B cell (primary cell): ENCODE measurements around the gene CPT1A. TPM values are rescaled to one million over a fixed set of nuclear protein-coding genes. Genes with fewer than 3 reads are reported as not detected.

ENCODE experiments used
- ATAC-seq: fragments of 200-7000 bp; cut with Tn5 transposase; one replicate; pipeline ENCODE4 v1.10.0; 2021; ENCODE audit warnings: low read depth, mild to moderate bottlenecking, moderate number of reproducible peaks, moderate library complexity
- CTCF ChIA-PET: fragments of 350-600 bp; sonication (Branson Sonifier 250); formaldehyde crosslinking; loops from one replicate; lab custom pipeline; 2021; ENCODE audit warnings: antibody characterized with exemption, inconsistent platforms; lab: Charles Lee
- POLR2A ChIA-PET: fragments of 350-600 bp; sonication (Branson Sonifier 250); formaldehyde crosslinking; loops from one replicate; lab custom pipeline; 2021; ENCODE audit warnings: antibody characterized with exemption; lab: Charles Lee
- DNase-seq: peaks from one replicate; pipeline ENCODE4 v3.0.0; 2013
- H2AFZ ChIP-seq: 2 replicates; pipeline ENCODE4 v1.6.1; 2012; ENCODE audit warnings: mild to moderate bottlenecking, low read depth, low read length; ENCODE audit not compliant: insufficient read depth, poor library complexity, severe bottlenecking
- H3K27ac ChIP-seq, 2 donors: 1 replicate in 1 of 2; 2 replicates in 1 of 2; pipeline ENCODE4 v1.5.1; 2012 to 2013; ENCODE audit warnings: low read length in 2 of 2, mild to moderate bottlenecking in 2 of 2, moderate library complexity in 1 of 2
- H3K27me3 ChIP-seq, 4 experiments: fragments of 200-600 bp in 1 of 4; sonication (generic) in 1 of 4; replicated peaks in 1 of 4; 1 replicate in 2 of 4; 2 replicates in 2 of 4; pipeline versions ENCODE4 v1.6.1 to v1.7.0; 2013 to 2016; ENCODE audit warnings: low read length in 3 of 4, mild to moderate bottlenecking in 2 of 4, mixed read lengths in 1 of 4, moderate library complexity in 1 of 4; ENCODE audit not compliant: insufficient read depth in 4 of 4, control insufficient read depth in 3 of 4; ENCODE audit errors: control extremely low read depth in 1 of 4
- H3K36me3 ChIP-seq, 2 experiments: replicated peaks in 1 of 2; 1 replicate in 1 of 2; 2 replicates in 1 of 2; pipeline versions ENCODE4 v1.6.1 to v1.7.1; 2013; ENCODE audit warnings: low read length in 1 of 2; ENCODE audit not compliant: insufficient read depth in 2 of 2, control insufficient read depth in 1 of 2; ENCODE audit errors: control extremely low read depth in 1 of 2, extremely low read depth in 1 of 2
- H3K4me1 ChIP-seq, 2 donors: fragments of 200-600 bp in 1 of 2; sonication (generic) in 1 of 2; 1 replicate in 1 of 2; 2 replicates in 1 of 2; pipeline versions ENCODE4 v1.5.1 to v1.6.1; 2013 to 2017; ENCODE audit warnings: low read length in 2 of 2; ENCODE audit not compliant: control insufficient read depth in 2 of 2, insufficient read depth in 2 of 2
- H3K4me2 ChIP-seq: replicated peaks from 2 replicates; pipeline ENCODE3; 2012; ENCODE audit warnings: mild to moderate bottlenecking, low read depth, low read length; ENCODE audit not compliant: poor library complexity, severe bottlenecking
- H3K4me3 ChIP-seq, 5 experiments: fragments of 200-600 bp in 1 of 5; sonication (generic) in 1 of 5; 1 replicate in 3 of 5; 2 replicates in 2 of 5; pipeline versions ENCODE4 v1.5.1 to v1.7.0; 2011 to 2016; ENCODE audit warnings: low read length in 4 of 5, mild to moderate bottlenecking in 4 of 5, low read depth in 2 of 5, control low read depth in 1 of 5, moderate library complexity in 1 of 5; ENCODE audit not compliant: insufficient read depth in 1 of 5; ENCODE audit errors: control extremely low read depth in 1 of 5, extremely low read depth in 1 of 5
- H3K79me2 ChIP-seq: fragments of 200-600 bp; sonication (generic); one replicate; pipeline ENCODE4 v1.6.0; 2016; ENCODE audit warnings: low read length; ENCODE audit not compliant: control insufficient read depth, insufficient read depth
- H3K9ac ChIP-seq: fragments of 200-600 bp; sonication (generic); 2 replicates; pipeline ENCODE4 v1.6.1; 2017; ENCODE audit warnings: mild to moderate bottlenecking, low read length, moderate library complexity
- H3K9me3 ChIP-seq, 3 donors: one replicate each; pipeline versions ENCODE4 v1.6.1 to v1.7.1; 2013; ENCODE audit warnings: low read length in 2 of 3; ENCODE audit not compliant: control insufficient read depth in 2 of 3, insufficient read depth in 1 of 3; ENCODE audit errors: control extremely low read depth in 1 of 3
- H4K20me1 ChIP-seq: 2 replicates; pipeline ENCODE4 v1.6.0; 2012; ENCODE audit warnings: mild to moderate bottlenecking, low read length; ENCODE audit not compliant: insufficient read depth, control insufficient read depth, poor library complexity, severe bottlenecking
- H3K27ac Mint-ChIP-seq: one replicate; pipeline ENCODE4 v1.8.0; 2021; ENCODE audit warnings: mixed read lengths
- H3K27me3 Mint-ChIP-seq: one replicate; pipeline ENCODE4 v1.8.0; 2021; ENCODE audit warnings: mixed read lengths
- H3K4me1 Mint-ChIP-seq: one replicate; pipeline ENCODE4 v1.8.0; 2021; ENCODE audit warnings: mixed read lengths
- H3K4me3 Mint-ChIP-seq: one replicate; pipeline ENCODE4 v1.8.0; 2021; ENCODE audit warnings: mixed read lengths
- H3K9me3 Mint-ChIP-seq: one replicate; pipeline ENCODE4 v1.8.0; 2022; ENCODE audit warnings: mixed read lengths; ENCODE audit not compliant: insufficient read depth
- CTCF ChIP-seq: fragments of 200-600 bp; IDR thresholded peaks from one replicate; pipeline ENCODE4 v1.8.0; 2022; ENCODE audit warnings: antibody characterized with exemption, mild to moderate bottlenecking
- EZH2 ChIP-seq: IDR thresholded peaks from 2 replicates; pipeline ENCODE4 v1.6.1; 2012; ENCODE audit warnings: borderline replicate concordance, low read depth, mild to moderate bottlenecking, moderate library complexity, low read length; ENCODE audit not compliant: insufficient read depth, poor library complexity, severe bottlenecking
- WGBS: methylation state at CpG from one replicate; pipeline ENCODE4 v1.1.5; 2013; ENCODE audit warnings: missing lambda C conversion rate; ENCODE audit not compliant: insufficient coverage; 5-methylcytosine and 5-hydroxymethylcytosine counted together
- intact Hi-C: fragments of 100-400 bp; cut with micrococcal nuclease; formaldehyde crosslinking; loops from one replicate; pipeline ENCODE4 v1.10.0; 2022
- polyA plus RNA-seq: library from polyadenylated mRNA; depleted of rRNA; stranded (reverse); fragments of >200 nt; gene quantifications from 2 replicates; pipeline ENCODE4 v1.2.3, GENCODE V29; 2012
- total RNA-seq, 2 donors: library from RNA; stranded (reverse); fragments of 120-200 nt in 1 of 2; gene quantifications; 1 replicate in 1 of 2; 2 replicates in 1 of 2; pipeline versions ENCODE4 v1.2.3 to v1.2.4, GENCODE V29; 2013 to 2022

Gene CPT1A
- total and polyA plus RNA-seq, 2 donors (not counting 1 experiment from before 2014, with no cell fraction given) = 15.6 to 40.8 TPM

- peaks cover 23 to 29% of the 10 kb centered on the region in 2 donors for H3K4me1 ChIP-seq
- DNase-seq (no peak), ATAC-seq (no peak)
- ChIA-PET CTCF (interaction anchor here (0.6 kb wide), 1 partner anchor 37 kb away, joined by 3 read pairs; no protein-coding TSS in a partner anchor), POLR2A (no interaction called here)
- H3K9me3 ChIP-seq = no peaks in the 10 kb centered on the region
- no peak overlapping the region for H2AFZ ChIP-seq
- no peaks in the 10 kb centered on the region for H3K27me3 ChIP-seq
- H3K9ac ChIP-seq = no peak overlapping the region
- intact Hi-C loops = no loop called here
- no peaks in the 10 kb centered on the region for H3K9me3 Mint-ChIP-seq
- H3K4me3 ChIP-seq = no peak overlapping the region
- H3K4me3 Mint-ChIP-seq = no peak overlapping the region
- H3K79me2 ChIP-seq = peaks cover 51% of the 10 kb centered on the region
- H4K20me1 ChIP-seq = no peaks in the 10 kb centered on the region
- H3K27me3 Mint-ChIP-seq = no peaks in the 10 kb centered on the region
- peak overlapping the region; percentile 1 for H3K27ac Mint-ChIP-seq
- no peaks in the 10 kb centered on the region for H3K36me3 ChIP-seq
- peaks cover 42% of the 10 kb centered on the region for H3K4me1 Mint-ChIP-seq
- WGBS = 100% methylated on average over 3 of the region's 5 CpGs
- H3K27ac ChIP-seq = no peak overlapping the region
- H3K4me2 ChIP-seq = no peak overlapping the region
- no peak for TF ChIP-seq CTCF
- no peak for TF ChIP-seq EZH2
Observed at GRCh38 chr11:68835328-68835727, 6.4 kb downstream of the CPT1A start.

- Histone ChIP-seq H2AFZ (no peak overlapping the region), H3K36me3 (no peaks in the 10 kb centered on the region), H3K9me3 (no peaks in the 10 kb centered on the region), H3K4me1 (peaks cover 20 to 24% of the 10 kb centered on the region in 2 donors), H3K79me2 (peaks cover 77% of the 10 kb centered on the region), H3K27me3 (no peaks in the 10 kb centered on the region), H3K9ac (no peak overlapping the region), H3K4me2 (no peak overlapping the region), H4K20me1 (no peaks in the 10 kb centered on the region), H3K27ac (no peak overlapping the region), H3K4me3 (no peak overlapping the region)
- Mint-ChIP-seq H3K9me3 (no peaks in the 10 kb centered on the region), H3K4me3 (no peak overlapping the region), H3K4me1 (peaks cover 36% of the 10 kb centered on the region), H3K27me3 (no peaks in the 10 kb centered on the region), H3K27ac (no peak overlapping the region)
- POLR2A ChIA-PET = no interaction called here
- intact Hi-C loops = no loop called here
- CTCF ChIA-PET = interaction anchor here (0.6 kb wide), 1 partner anchor 14 kb away, joined by 3 read pairs; no protein-coding TSS in a partner anchor
- DNase-seq = no peak
- 94% methylated on average over 5 of the region's 8 CpGs for WGBS
- ATAC-seq = no peak
- no peak for TF ChIP-seq CTCF
- no peak for TF ChIP-seq EZH2
Observed at GRCh38 chr11:68832476-68833181, 9.1 kb downstream of the CPT1A start.
